IMR-90 (cell line): ENCODE measurements around the gene C2orf74. TPM values are rescaled to one million over a fixed set of nuclear protein-coding genes. Genes with fewer than 3 reads are reported as not detected.
A peak's percentile ranks its signal among the peaks of the same experiment; 100 is the strongest.

ENCODE experiments used
- ATAC-seq: fragments of 200-7000 bp; cut with Tn5 transposase; 2 replicates; pipeline ENCODE4 v1.9.1; 2020; ENCODE audit warnings: low read depth, mild to moderate bottlenecking, moderate library complexity
- BruUV-seq: library from RNA; stranded (reverse); fragments of 400-500 nt; replicated peaks from 2 replicates; lab custom pipeline; 2021; lab: Mats Ljungman, UMichigan
- CTCF ChIA-PET: fragments of 300-600 bp; formaldehyde crosslinking; extraction: SDS; loops from one replicate; lab custom pipeline; 2021; ENCODE audit warnings: antibody characterized with exemption; lab: Yijun Ruan, JAX
- POLR2A ChIA-PET: fragments of 300-600 bp; sonication (Branson Sonifier 250); formaldehyde crosslinking; loops from one replicate; lab custom pipeline; 2022; ENCODE audit warnings: antibody characterized with exemption; ENCODE audit not compliant: unreplicated experiment; lab: Charles Lee
- DNase-seq: peaks from one replicate; pipeline ENCODE4 v3.0.0; 2013
- H2AFZ ChIP-seq: replicated peaks from 2 replicates; pipeline ENCODE3; 2013; ENCODE audit warnings: low read length, mild to moderate bottlenecking; ENCODE audit not compliant: poor library complexity
- H2AK5ac ChIP-seq: 2 replicates; pipeline ENCODE4 v1.6.1; 2013; ENCODE audit warnings: low read depth, low read length, inconsistent platforms
- H2AK9ac ChIP-seq: replicated peaks from 2 replicates; pipeline ENCODE3; 2013; ENCODE audit warnings: mild to moderate bottlenecking, low read depth, low read length, moderate library complexity; ENCODE audit not compliant: poor library complexity
- H2BK120ac ChIP-seq: 2 replicates; pipeline ENCODE4 v1.6.1; 2013; ENCODE audit warnings: low read depth, low read length, inconsistent platforms
- H2BK15ac ChIP-seq: 3 replicates; pipeline ENCODE4 v1.6.1; 2013; ENCODE audit warnings: low read depth, low read length, inconsistent platforms
- H2BK20ac ChIP-seq: 2 replicates; pipeline ENCODE4 v1.6.1; 2013; ENCODE audit warnings: low read depth, mild to moderate bottlenecking, inconsistent platforms, low read length, moderate library complexity
- H2BK5ac ChIP-seq: 2 replicates; pipeline ENCODE4 v1.6.1; 2013; ENCODE audit warnings: mild to moderate bottlenecking, low read depth, low read length, inconsistent platforms; ENCODE audit not compliant: poor library complexity, severe bottlenecking
- H3K14ac ChIP-seq: replicated peaks from 2 replicates; pipeline ENCODE4 v1.6.1; 2013; ENCODE audit warnings: low read depth, low read length, inconsistent platforms
- H3K18ac ChIP-seq: 2 replicates; pipeline ENCODE4 v1.6.1; 2013; ENCODE audit warnings: low read depth, low read length, control low read depth
- H3K23ac ChIP-seq: 2 replicates; pipeline ENCODE4 v1.6.1; 2013; ENCODE audit warnings: low read depth, low read length, inconsistent platforms
- H3K27ac ChIP-seq: 2 replicates; pipeline ENCODE4 v1.5.1; 2013; ENCODE audit warnings: mild to moderate bottlenecking, control low read depth, low read length; ENCODE audit not compliant: insufficient read depth
- H3K27me3 ChIP-seq: 2 replicates; pipeline ENCODE4 v1.6.1; 2013; ENCODE audit warnings: low read length; ENCODE audit not compliant: control insufficient read depth, insufficient read depth
- H3K36me3 ChIP-seq: 2 replicates; pipeline ENCODE4 v1.6.1; 2013; ENCODE audit warnings: low read length, mixed read lengths; ENCODE audit not compliant: control insufficient read depth, insufficient read depth
- H3K4ac ChIP-seq: 2 replicates; pipeline ENCODE4 v1.6.1; 2013; ENCODE audit warnings: low read depth, low read length, inconsistent platforms
- H3K4me1 ChIP-seq: 2 replicates; pipeline ENCODE4 v1.6.1; 2013; ENCODE audit warnings: low read length, mixed read lengths; ENCODE audit not compliant: control insufficient read depth, insufficient read depth
- H3K4me2 ChIP-seq: 2 replicates; pipeline ENCODE4 v1.6.1; 2013; ENCODE audit warnings: low read depth, mild to moderate bottlenecking, control low read depth, low read length, moderate library complexity
- H3K4me3 ChIP-seq: 2 replicates; pipeline ENCODE4 v1.5.1; 2013; ENCODE audit warnings: low read depth, mild to moderate bottlenecking, control low read depth, low read length, moderate library complexity; ENCODE audit not compliant: insufficient read depth
- H3K56ac ChIP-seq: 2 replicates; pipeline ENCODE4 v1.6.1; 2013; ENCODE audit warnings: low read length, inconsistent platforms; ENCODE audit not compliant: insufficient read depth; ENCODE audit errors: extremely low read depth
- H3K79me1 ChIP-seq, 2 experiments: 2 replicates each; pipeline ENCODE4 v1.6.1; 2013; ENCODE audit warnings: low read length in 2 of 2, inconsistent platforms in 1 of 2, low read depth in 1 of 2
- H3K9ac ChIP-seq: 2 replicates; pipeline ENCODE4 v1.6.1; 2013; ENCODE audit warnings: low read depth, low read length, control low read depth
- H3K9me1 ChIP-seq: 2 replicates; pipeline ENCODE4 v1.6.1; 2013; ENCODE audit warnings: low read length, inconsistent platforms; ENCODE audit not compliant: insufficient read depth
- H3K9me3 ChIP-seq: 2 replicates; pipeline ENCODE4 v1.6.1; 2013; ENCODE audit warnings: low read length; ENCODE audit not compliant: control insufficient read depth, insufficient read depth
- H4K20me1 ChIP-seq: 2 replicates; pipeline ENCODE4 v1.6.1; 2013; ENCODE audit warnings: low read length, inconsistent platforms; ENCODE audit not compliant: insufficient read depth
- H4K5ac ChIP-seq: 2 replicates; pipeline ENCODE4 v1.6.1; 2013; ENCODE audit warnings: mild to moderate bottlenecking, low read depth, low read length, control low read depth
- H4K8ac ChIP-seq, 2 experiments: 2 replicates each; pipeline ENCODE4 v1.6.1; 2013; ENCODE audit warnings: low read depth in 2 of 2, low read length in 2 of 2, control low read depth in 1 of 2, inconsistent platforms in 1 of 2
- H4K91ac ChIP-seq: 2 replicates; pipeline ENCODE4 v1.6.1; 2013; ENCODE audit warnings: low read depth, low read length, inconsistent platforms; ENCODE audit not compliant: insufficient read depth
- CEBPB ChIP-seq: IDR thresholded peaks from 2 replicates; pipeline ENCODE4 v1.6.1; 2012; ENCODE audit warnings: low read depth, low read length, improper control_type of control experiment
- MAFK ChIP-seq: IDR thresholded peaks from 2 replicates; pipeline ENCODE4 v1.6.1; 2012; ENCODE audit warnings: low read depth, low read length, improper control_type of control experiment
- MAZ ChIP-seq: IDR thresholded peaks from 2 replicates; pipeline ENCODE4 v1.6.1; 2012; ENCODE audit warnings: low read depth, mild to moderate bottlenecking, low read length, improper control_type of control experiment, moderate library complexity, borderline replicate concordance
- RCOR1 ChIP-seq: IDR thresholded peaks from 2 replicates; pipeline ENCODE4 v1.6.1; 2012; ENCODE audit warnings: mild to moderate bottlenecking, low read length, improper control_type of control experiment; ENCODE audit not compliant: insufficient replicate concordance
- WGBS, 2 experiments: methylation state at CpG; one replicate each; pipeline versions ENCODE4 v1.1.5 to v1.1.7; 2013; ENCODE audit warnings: missing lambda C conversion rate in 2 of 2; ENCODE audit not compliant: insufficient read length in 1 of 2; ENCODE audit errors: extremely low coverage in 2 of 2; 5-methylcytosine and 5-hydroxymethylcytosine counted together
- dilution Hi-C: fragments of 300-500 bp; cut with HindIII; formaldehyde crosslinking; loops from one replicate; pipeline ENCODE4 v1.14.3; 2018; ENCODE audit warnings: low sequenced_read_pairs; ENCODE audit not compliant: unreplicated experiment
- in situ Hi-C: fragments of 300-500 bp; cut with MboI; formaldehyde crosslinking; loops from 3 replicates; pipeline ENCODE4 v1.14.3; 2019; ENCODE audit warnings: low sequenced_read_pairs, inconsistent platforms, mixed read lengths
- intact Hi-C: fragments of 100-400 bp; cut with micrococcal nuclease; formaldehyde crosslinking; loops from 2 replicates; pipeline ENCODE4 v1.10.0; 2022
- polyA plus RNA-seq, 3 experiments: library from polyadenylated mRNA; depleted of rRNA; stranded (reverse); fragments of >200 nt; gene quantifications; 2 replicates each; pipeline ENCODE4 v1.2.3, GENCODE V29; 2012; ENCODE audit warnings: low replicate concordance in 1 of 3
- total RNA-seq: library from RNA; depleted of rRNA; stranded (reverse); fragments of >200 nt; gene quantifications from 2 replicates; pipeline ENCODE4 v1.2.3, GENCODE V29; 2012
- TF ChIP-seq, protein P1 (sequence below): fragments of 150-350 bp; IDR thresholded peaks from 2 replicates; pipeline ENCODE4 v1.6.1; 2017; ENCODE audit warnings: mild to moderate bottlenecking, antibody characterized with exemption, low read length, low read depth

C2orf74 gene
- total and polyA plus RNA-seq, 2 of the 4 experiments (the other 2 are of a cell fraction), result 8.4 to 21.9 TPM

DNA sequence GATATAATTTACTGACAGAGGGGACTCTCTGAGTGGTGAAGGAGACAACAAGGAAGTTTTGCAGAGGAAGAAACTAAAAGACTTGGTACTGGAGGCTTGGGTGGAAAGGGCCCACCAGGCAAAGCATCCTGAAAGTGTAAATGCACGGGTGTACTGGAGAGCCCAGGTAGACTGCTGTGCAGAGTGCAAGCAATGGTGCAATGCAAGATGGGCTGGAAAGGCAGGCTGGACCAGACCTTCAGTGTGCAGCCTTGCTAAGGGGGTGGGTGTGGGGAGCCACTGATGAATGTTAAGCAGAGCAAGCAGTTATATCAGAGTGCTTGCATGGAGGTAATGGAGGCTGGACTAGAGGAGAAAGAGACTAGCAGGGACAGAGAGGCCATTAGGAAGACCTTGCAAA, 10.7 kb downstream of the C2orf74 start:
- TF ChIP-seq MAFK (no peak), MAZ (no peak), CEBPB (no peak), RCOR1 (no peak)
- TF ChIP-seq, protein P1, sequence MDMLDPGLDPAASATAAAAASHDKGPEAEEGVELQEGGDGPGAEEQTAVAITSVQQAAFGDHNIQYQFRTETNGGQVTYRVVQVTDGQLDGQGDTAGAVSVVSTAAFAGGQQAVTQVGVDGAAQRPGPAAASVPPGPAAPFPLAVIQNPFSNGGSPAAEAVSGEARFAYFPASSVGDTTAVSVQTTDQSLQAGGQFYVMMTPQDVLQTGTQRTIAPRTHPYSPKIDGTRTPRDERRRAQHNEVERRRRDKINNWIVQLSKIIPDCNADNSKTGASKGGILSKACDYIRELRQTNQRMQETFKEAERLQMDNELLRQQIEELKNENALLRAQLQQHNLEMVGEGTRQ, result no peak
- no peaks in the 10 kb centered on the region for H3K27me3 ChIP-seq
- H3K56ac ChIP-seq, result no peak overlapping the region
- DNase-seq (no peak), ATAC-seq (no peak)
- no peak overlapping the region for H2AFZ ChIP-seq
- H4K91ac ChIP-seq, result no peak overlapping the region
- dilution Hi-C loops, result no loop called here
- in situ Hi-C loops, result no loop called here
- peak overlapping the region; percentile 16 for H2AK9ac ChIP-seq
- CTCF ChIA-PET, result no interaction called here
- no peaks in the 10 kb centered on the region for H4K20me1 ChIP-seq
- no peak overlapping the region for H3K9ac ChIP-seq
- no peak overlapping the region for H2BK120ac ChIP-seq
- H3K4me1 ChIP-seq, result no peaks in the 10 kb centered on the region
- no peak overlapping the region for H2BK20ac ChIP-seq
- H3K14ac ChIP-seq, result no peak overlapping the region
- no peak overlapping the region for H3K4me2 ChIP-seq
- H3K4me3 ChIP-seq, result no peak overlapping the region
- no peak overlapping the region for H3K18ac ChIP-seq
- H4K8ac ChIP-seq, result no peak overlapping the region
- WGBS, 2 experiments, result 70% methylated on average over 1 of the region's 1 CpG; no CpG with 5 or more reads in 1 of the 2 experiments
- no peak overlapping the region for H2AK5ac ChIP-seq
- no TSS peak for BruUV-seq
- H2BK5ac ChIP-seq, result no peak overlapping the region
- no peak overlapping the region for H3K4ac ChIP-seq
- H3K23ac ChIP-seq, result no peak overlapping the region
- no peaks in the 10 kb centered on the region for H3K36me3 ChIP-seq
- H3K9me3 ChIP-seq, result no peaks in the 10 kb centered on the region
- H3K79me1 ChIP-seq, result peaks cover 0 to 3% of the 10 kb centered on the region in 2 experiments; a peak in 3 of 4 replicates
- intact Hi-C loops, result no loop called here
- H4K5ac ChIP-seq, result no peak overlapping the region
- H3K9me1 ChIP-seq, result peaks cover 5% of the 10 kb centered on the region; the same call in 1 of the 2 replicates
- POLR2A ChIA-PET, result no interaction called here
- no peak overlapping the region for H2BK15ac ChIP-seq
- H3K27ac ChIP-seq, result no peak overlapping the region
